Hematopoietic multipotent progenitor cell treated with erythropoietin and hydrocortisone succinate and interleukin-3 and kit ligand, for 6 days (in vitro differentiated cells): ENCODE results near the gene NUPR1.
A peak's percentile ranks its signal among the peaks of the same experiment; 100 is the strongest.
"Not testable (repeated sequence)": the region's sequence is repeated elsewhere in the genome, so short reads cannot be mapped to it uniquely, and the experiment has no call there.

ENCODE experiments used
- DNase-seq: peaks from one replicate; pipeline ENCODE4 v3.0.0-alpha.2; 2015

Gene NUPR1

GRCh38 chr16:28526201-28527099 lies 12.3 kb downstream of the NUPR1 start:
- peak; percentile 21 for DNase-seq

- peak; percentile 52 for DNase-seq
Observed at GRCh38 chr16:28524681-28525171, 14.0 kb downstream of the NUPR1 start.

- DNase-seq = no peak
Observed at GRCh38 chr16:28522792-28523191, 16.0 kb downstream of the NUPR1 start.

- DNase-seq = no peak
Observed at GRCh38 chr16:28521436-28521835, 17.3 kb downstream of the NUPR1 start.

GRCh38 chr16:28520672-28521071 lies 18.1 kb downstream of the NUPR1 start:
- no peak for DNase-seq

- DNase-seq = no peak
Observed at GRCh38 chr16:28514246-28514645, 24.5 kb downstream of the NUPR1 start.

- DNase-seq = no peak
Observed at GRCh38 chr16:28513484-28514181, 25.1 kb downstream of the NUPR1 start.

GRCh38 chr16:28511801-28512789 lies 26.7 kb downstream of the NUPR1 start:
- no peak for DNase-seq

- no peak for DNase-seq
Observed at GRCh38 chr16:28511031-28511430, 27.7 kb downstream of the NUPR1 start.

- DNase-seq = no peak
Observed at GRCh38 chr16:28505489-28506137, 33.2 kb downstream of the NUPR1 start.

GRCh38 chr16:28504707-28505404 lies 33.9 kb downstream of the NUPR1 start:
- DNase-seq = no peak

GRCh38 chr16:28503470-28504259 lies 35.1 kb downstream of the NUPR1 start:
- DNase-seq = no peak

GRCh38 chr16:28502290-28502689 lies 36.5 kb downstream of the NUPR1 start:
- no peak for DNase-seq

- no peak for DNase-seq
Observed at GRCh38 chr16:28501258-28502232, 37.2 kb downstream of the NUPR1 start.

GRCh38 chr16:28500476-28501180 lies 38.1 kb downstream of the NUPR1 start:
- not testable (repeated sequence) for DNase-seq

- no peak for DNase-seq
Observed at GRCh38 chr16:28499854-28500253, 38.9 kb downstream of the NUPR1 start.

- DNase-seq = no peak
Observed at GRCh38 chr16:28498666-28499381, 40.0 kb downstream of the NUPR1 start.
